Adipocyte (in vitro differentiated cells): ENCODE measurements around the gene CNPY1.
"Not testable (repeated sequence)": the region's sequence is repeated elsewhere in the genome, so short reads cannot be mapped to it uniquely, and the experiment has no call there.

Source experiments
- DNase-seq: peaks from one replicate; pipeline ENCODE4 v3.0.0-alpha.2; 2015; ENCODE audit warnings: low read depth
- H3K27me3 ChIP-seq: replicated peaks from 2 replicates; pipeline ENCODE4 v1.7.0; 2013; ENCODE audit warnings: mild to moderate bottlenecking, low read length, moderate library complexity; ENCODE audit not compliant: control insufficient read depth, insufficient read depth
- H3K36me3 ChIP-seq: 2 replicates; pipeline ENCODE4 v1.7.0; 2013; ENCODE audit warnings: low read length, mild to moderate bottlenecking, moderate library complexity; ENCODE audit not compliant: control insufficient read depth, insufficient read depth, severe bottlenecking
- H3K4me1 ChIP-seq: 2 replicates; pipeline ENCODE4 v1.7.0; 2013; ENCODE audit warnings: mild to moderate bottlenecking, low read length, moderate library complexity; ENCODE audit not compliant: control insufficient read depth, insufficient read depth
- H3K4me3 ChIP-seq: 2 replicates; pipeline ENCODE4 v1.7.0; 2013; ENCODE audit warnings: mild to moderate bottlenecking, low read length, moderate library complexity
- H3K9ac ChIP-seq: 2 replicates; pipeline ENCODE4 v1.7.0; 2013; ENCODE audit warnings: mild to moderate bottlenecking, low read length, moderate library complexity
- H3K9me3 ChIP-seq: 2 replicates; pipeline ENCODE4 v1.7.0; 2013; ENCODE audit warnings: mild to moderate bottlenecking, low read length, moderate library complexity; ENCODE audit not compliant: control insufficient read depth

The CNPY1 gene

GRCh38 chr7:155529346-155529745 is 17.0 kb downstream of the CNPY1 start:
- DNase-seq: no peak
- Histone ChIP-seq H3K27me3 (peaks cover 58% of the 10 kb centered on the region), H3K4me3 (no peak overlapping the region), H3K4me1 (peaks cover 10% of the 10 kb centered on the region), H3K9me3 (no peaks in the 10 kb centered on the region), H3K9ac (no peak overlapping the region), H3K36me3 (no peaks in the 10 kb centered on the region)

- no peaks in the 10 kb centered on the region for H3K36me3 ChIP-seq
- H3K4me1 ChIP-seq: no peaks in the 10 kb centered on the region
- H3K9me3 ChIP-seq: no peaks in the 10 kb centered on the region
- no peak overlapping the region for H3K4me3 ChIP-seq
- H3K9ac ChIP-seq: no peak overlapping the region
- peaks cover 50% of the 10 kb centered on the region for H3K27me3 ChIP-seq
- DNase-seq: no peak
Observed at GRCh38 chr7:155527664-155528063, 18.7 kb downstream of the CNPY1 start.

GRCh38 chr7:155526225-155526624 is 20.1 kb downstream of the CNPY1 start:
- H3K27me3 ChIP-seq: peaks cover 45% of the 10 kb centered on the region
- DNase-seq: no peak
- H3K9me3 ChIP-seq: no peaks in the 10 kb centered on the region
- no peak overlapping the region for H3K9ac ChIP-seq
- H3K36me3 ChIP-seq: no peaks in the 10 kb centered on the region
- H3K4me3 ChIP-seq: no peak overlapping the region
- no peaks in the 10 kb centered on the region for H3K4me1 ChIP-seq

- peaks cover 38% of the 10 kb centered on the region for H3K27me3 ChIP-seq
- no peaks in the 10 kb centered on the region for H3K4me1 ChIP-seq
- H3K9me3 ChIP-seq: no peaks in the 10 kb centered on the region
- H3K9ac ChIP-seq: no peak overlapping the region
- no peak overlapping the region for H3K4me3 ChIP-seq
- H3K36me3 ChIP-seq: no peaks in the 10 kb centered on the region
- no peak for DNase-seq
Observed at GRCh38 chr7:155524018-155524556, 22.3 kb downstream of the CNPY1 start.

- H3K4me3 ChIP-seq: no peak overlapping the region
- peaks cover 38% of the 10 kb centered on the region for H3K27me3 ChIP-seq
- no peak for DNase-seq
- H3K36me3 ChIP-seq: no peaks in the 10 kb centered on the region
- no peaks in the 10 kb centered on the region for H3K4me1 ChIP-seq
- H3K9me3 ChIP-seq: no peaks in the 10 kb centered on the region
- no peak overlapping the region for H3K9ac ChIP-seq
Observed at GRCh38 chr7:155523168-155523675, 23.1 kb downstream of the CNPY1 start.

GRCh38 chr7:155521743-155522398 is 24.5 kb downstream of the CNPY1 start:
- DNase-seq: no peak
- Histone ChIP-seq H3K9ac (no peak overlapping the region), H3K4me3 (no peak overlapping the region), H3K9me3 (no peaks in the 10 kb centered on the region), H3K4me1 (no peaks in the 10 kb centered on the region), H3K36me3 (no peaks in the 10 kb centered on the region), H3K27me3 (peaks cover 46% of the 10 kb centered on the region)

GRCh38 chr7:155521007-155521742 is 25.2 kb downstream of the CNPY1 start:
- H3K27me3 ChIP-seq: peaks cover 44% of the 10 kb centered on the region

GRCh38 chr7:155520114-155520513 is 26.2 kb downstream of the CNPY1 start:
- no peak for DNase-seq
- Histone ChIP-seq H3K9me3 (peaks cover 3% of the 10 kb centered on the region), H3K4me1 (no peaks in the 10 kb centered on the region), H3K27me3 (peaks cover 44% of the 10 kb centered on the region), H3K36me3 (no peaks in the 10 kb centered on the region), H3K4me3 (no peak overlapping the region), H3K9ac (no peak overlapping the region)

More at GRCh38 chr7:155521007-155521742, 25.2 kb downstream of the CNPY1 start:
- Histone ChIP-seq H3K4me1 (no peaks in the 10 kb centered on the region), H3K9ac (no peak overlapping the region), H3K36me3 (no peaks in the 10 kb centered on the region), H3K9me3 (peaks cover 3% of the 10 kb centered on the region), H3K4me3 (no peak overlapping the region)
- no peak for DNase-seq

- not testable (repeated sequence) for H3K4me1 ChIP-seq, H3K9ac ChIP-seq, H3K36me3 ChIP-seq, H3K4me3 ChIP-seq, H3K9me3 ChIP-seq, DNase-seq
- H3K27me3 ChIP-seq: peaks cover 42% of the 10 kb centered on the region
Observed at GRCh38 chr7:155519358-155519757, 27.0 kb downstream of the CNPY1 start.

- peaks cover 49% of the 10 kb centered on the region for H3K27me3 ChIP-seq
Observed at GRCh38 chr7:155518633-155519032, 27.7 kb downstream of the CNPY1 start.

GRCh38 chr7:155517969-155518368 is 28.4 kb downstream of the CNPY1 start:
- Histone ChIP-seq H3K9me3 (peaks cover 3% of the 10 kb centered on the region), H3K4me3 (no peak overlapping the region), H3K4me1 (no peaks in the 10 kb centered on the region), H3K36me3 (no peaks in the 10 kb centered on the region), H3K9ac (no peak overlapping the region), H3K27me3 (peaks cover 49% of the 10 kb centered on the region)
- no peak for DNase-seq

More at GRCh38 chr7:155518633-155519032, 27.7 kb downstream of the CNPY1 start:
- Histone ChIP-seq H3K9me3 (peaks cover 3% of the 10 kb centered on the region), H3K4me1 (no peaks in the 10 kb centered on the region), H3K9ac (no peak overlapping the region), H3K36me3 (no peaks in the 10 kb centered on the region), H3K4me3 (no peak overlapping the region)
- no peak for DNase-seq
